IPS-NIHi7 (cell line): ENCODE data around the gene ARHGEF12.

ENCODE experiments used
- DNase-seq: peaks from one replicate; pipeline ENCODE4 v3.0.0; 2012; ENCODE audit warnings: mixed read lengths; ENCODE audit errors: extremely low spot score

Gene ARHGEF12

DNA sequence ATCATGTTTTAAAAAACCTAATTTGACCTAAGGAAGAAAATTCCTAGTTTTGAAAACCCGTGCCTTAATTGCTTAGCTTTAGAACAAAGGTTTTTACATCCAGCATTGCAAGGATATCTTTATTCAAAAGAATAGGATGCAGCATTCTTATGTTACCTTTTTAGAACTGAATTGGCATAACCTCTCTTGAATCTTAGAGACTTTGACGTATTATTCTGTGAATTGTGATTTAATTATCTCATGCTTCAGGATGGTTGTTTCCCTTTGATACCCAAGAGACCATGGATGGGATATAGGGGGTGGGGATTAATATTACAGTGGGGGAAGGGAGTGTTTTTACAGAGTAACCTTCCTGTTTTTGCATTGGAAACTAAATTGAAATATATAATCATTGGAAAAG lies 49.4 kb downstream of the ARHGEF12 start:
- DNase-seq, result no peak

DNA sequence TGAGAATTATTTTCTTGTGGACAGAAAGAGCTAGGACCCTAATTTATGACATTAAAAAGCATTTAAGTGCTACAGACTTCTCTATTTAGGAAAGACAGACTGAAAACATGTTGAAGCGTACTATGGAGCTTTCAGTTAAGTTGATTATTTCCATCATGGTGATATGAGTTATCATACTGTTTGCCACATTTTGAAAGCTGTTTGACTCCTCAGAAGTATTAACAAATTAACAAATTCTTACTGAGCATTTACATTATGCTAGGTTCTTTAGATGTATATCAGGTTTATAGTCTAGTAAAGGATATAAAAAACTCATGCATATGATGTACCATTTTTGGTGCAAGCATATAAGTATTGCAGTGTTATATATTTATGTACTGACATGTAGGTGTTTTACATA lies 50.1 kb downstream of the ARHGEF12 start:
- DNase-seq, result no peak

DNA sequence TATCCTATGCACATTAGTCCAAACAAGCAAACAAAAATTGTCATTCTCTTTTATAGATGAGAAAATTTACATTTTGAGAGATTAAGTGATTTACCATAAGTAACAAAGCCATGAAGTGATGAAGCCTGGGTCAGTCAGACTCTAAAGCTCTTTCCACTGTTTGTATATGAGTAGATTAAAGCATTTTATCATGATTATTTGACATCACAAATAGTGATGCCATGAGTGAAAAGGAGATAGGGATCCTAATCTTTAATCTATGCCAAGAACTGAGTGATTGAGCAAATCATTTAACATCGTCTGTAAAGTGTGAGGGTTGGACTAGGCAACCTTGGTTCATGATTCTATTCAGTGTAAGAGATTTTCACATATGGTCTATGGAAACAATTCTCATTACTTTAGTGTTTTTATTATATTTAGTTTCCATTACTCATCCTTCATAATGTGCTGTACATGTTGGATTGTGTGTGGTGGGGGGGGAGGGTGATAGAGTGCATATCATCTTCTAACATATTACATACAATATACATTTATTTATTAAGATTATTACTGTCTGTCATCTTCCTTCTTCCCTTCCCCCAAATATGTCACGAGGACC lies 50.7 kb downstream of the ARHGEF12 start:
- DNase-seq, result no peak

GRCh38 chr11:120388261-120388660 lies 52.0 kb downstream of the ARHGEF12 start:
- DNase-seq, result no peak

- DNase-seq, result no peak
Observed at GRCh38 chr11:120389693-120390584, 53.7 kb downstream of the ARHGEF12 start.

DNA sequence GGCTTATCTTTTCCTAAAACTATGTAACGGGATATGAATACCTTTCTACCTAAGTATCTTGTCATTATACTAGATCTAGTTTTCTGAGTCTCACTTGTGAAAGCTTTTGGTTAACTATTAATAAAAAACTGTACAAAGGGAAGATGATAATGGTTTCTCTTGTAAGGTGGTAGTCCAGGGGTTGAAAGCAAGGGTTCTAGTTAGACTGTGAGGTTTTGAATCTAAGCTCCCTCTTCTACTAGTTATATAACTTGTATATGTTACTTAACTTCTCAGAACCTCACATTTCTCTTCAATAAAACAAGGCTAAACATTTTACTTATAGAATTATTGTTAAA lies 54.3 kb downstream of the ARHGEF12 start:
- DNase-seq, result no peak

- no peak for DNase-seq
Observed at GRCh38 chr11:120391292-120391691, 55.1 kb downstream of the ARHGEF12 start.

GRCh38 chr11:120391854-120392253 lies 55.6 kb downstream of the ARHGEF12 start:
- DNase-seq, result no peak

DNA sequence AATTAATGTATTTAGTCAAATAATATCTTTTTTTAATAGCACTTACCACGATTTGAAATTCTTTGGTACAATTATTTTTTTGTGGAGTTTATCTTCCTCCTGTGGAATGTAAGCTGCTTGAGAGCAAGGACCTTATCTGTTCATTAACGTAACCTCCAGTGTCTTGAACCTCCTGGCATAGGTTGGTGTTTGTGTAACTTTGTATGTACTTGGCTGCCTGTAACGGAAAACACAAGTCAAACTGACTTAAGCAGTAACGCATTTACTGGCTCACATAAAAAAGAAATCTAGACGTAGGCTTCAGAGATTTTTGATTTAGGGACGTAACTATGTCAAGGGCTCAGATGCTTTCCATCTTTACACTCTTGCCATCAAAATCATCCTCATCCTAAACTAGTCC lies 56.1 kb downstream of the ARHGEF12 start:
- DNase-seq, result no peak

GRCh38 chr11:120392793-120393192 lies 56.6 kb downstream of the ARHGEF12 start:
- DNase-seq, result no peak

- no peak for DNase-seq
Observed at GRCh38 chr11:120394119-120394518, 57.9 kb downstream of the ARHGEF12 start.

DNA sequence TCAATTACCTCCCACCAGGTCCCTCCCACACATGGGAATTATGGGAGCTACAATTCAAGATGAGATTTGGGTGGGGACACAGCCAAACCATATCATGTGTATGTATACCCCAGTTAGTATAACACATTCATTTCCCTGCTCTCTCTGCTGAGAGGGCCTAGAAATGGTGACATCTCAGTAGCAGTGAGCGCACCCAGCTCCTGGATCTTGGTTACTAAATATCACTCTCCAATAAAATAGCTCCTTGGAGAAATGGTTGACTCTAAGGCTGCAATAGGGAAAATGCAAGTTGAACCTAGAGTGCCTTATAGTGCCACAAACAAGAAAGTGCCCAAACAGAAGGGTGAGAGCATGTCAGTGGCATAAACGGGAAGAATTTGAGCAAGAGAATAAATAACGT lies 59.6 kb downstream of the ARHGEF12 start:
- no peak for DNase-seq

DNA sequence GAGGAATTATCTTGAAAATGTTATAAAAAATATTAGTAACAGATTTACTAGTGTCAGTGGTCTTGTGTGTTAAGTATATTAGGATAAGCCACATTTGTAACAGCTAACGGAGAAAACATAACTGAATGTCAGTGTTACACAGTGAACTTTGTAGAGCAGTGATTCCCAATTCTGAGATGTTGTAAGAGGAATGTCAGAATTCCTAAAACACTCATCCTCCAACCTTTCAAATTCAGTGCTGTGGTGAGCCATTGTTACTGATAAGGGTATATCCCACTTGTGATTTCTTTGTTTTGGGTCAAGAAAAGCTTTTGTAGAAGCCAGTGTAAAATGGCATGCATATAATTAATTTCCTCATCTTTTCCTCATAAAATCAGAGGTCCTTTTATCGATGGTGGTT lies 61.9 kb downstream of the ARHGEF12 start:
- no peak for DNase-seq

GRCh38 chr11:120399307-120399706 lies 63.1 kb downstream of the ARHGEF12 start:
- no peak for DNase-seq

- DNase-seq, result peak; percentile 10
Observed at GRCh38 chr11:120400564-120401364, 64.6 kb downstream of the ARHGEF12 start.

DNA sequence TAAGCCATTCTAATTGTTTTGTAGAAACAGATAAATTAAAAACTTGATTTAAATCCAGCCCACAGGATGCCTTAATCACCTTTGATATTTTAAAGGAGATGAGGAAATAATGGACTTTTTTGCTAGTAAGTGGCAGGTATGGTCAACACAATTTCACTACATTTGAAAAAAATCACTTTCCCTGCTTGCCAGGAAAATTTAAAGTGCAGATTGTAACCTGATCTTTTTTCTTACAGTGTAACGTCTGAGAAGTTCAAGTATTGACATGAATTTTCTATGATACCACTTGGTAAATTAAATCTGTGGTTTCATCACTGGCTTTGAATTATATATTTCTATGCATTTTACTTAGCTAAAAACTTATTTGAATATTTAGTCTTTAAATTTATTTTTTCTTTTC lies 65.3 kb downstream of the ARHGEF12 start:
- DNase-seq, result no peak

DNA sequence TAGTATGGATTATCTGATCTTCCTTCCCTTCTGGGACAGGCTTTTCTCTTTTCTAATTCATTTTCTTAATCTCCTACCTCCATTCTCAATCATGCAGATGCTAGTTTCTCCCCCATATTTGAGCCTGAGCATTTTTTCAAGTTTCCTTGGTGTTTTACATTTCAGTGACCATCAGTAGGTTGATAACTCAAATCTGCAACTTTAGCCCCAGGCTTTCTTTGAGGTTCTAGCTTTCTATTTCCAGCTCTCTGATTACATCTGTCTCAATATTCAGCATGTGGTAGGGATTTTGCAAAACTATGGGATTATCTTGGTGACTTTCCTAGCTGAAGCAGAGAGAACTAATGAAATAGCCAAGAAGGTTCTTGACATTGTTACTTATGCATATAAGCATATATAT lies 67.8 kb downstream of the ARHGEF12 start:
- DNase-seq, result no peak

GRCh38 chr11:120404495-120404894 lies 68.3 kb downstream of the ARHGEF12 start:
- DNase-seq, result peak; percentile 22

DNA sequence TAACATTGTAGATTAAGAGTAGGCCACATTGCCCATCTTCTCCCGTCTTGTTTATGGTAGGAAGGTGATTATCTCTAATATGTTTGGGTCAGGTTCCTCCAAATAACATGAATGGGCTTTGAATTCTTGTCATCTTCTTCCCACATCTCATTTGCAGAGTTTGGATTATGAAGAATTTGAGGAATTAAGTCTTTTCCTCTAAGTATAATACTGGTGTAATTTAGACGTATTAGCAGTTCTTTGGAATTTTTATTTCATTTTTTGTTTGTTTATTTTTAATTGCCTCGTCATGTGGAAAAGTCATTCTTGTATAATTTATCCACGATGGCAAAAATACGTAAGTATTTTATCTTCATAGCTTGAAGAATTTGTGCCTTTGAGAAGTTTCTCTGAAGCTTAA lies 73.4 kb downstream of the ARHGEF12 start:
- no peak for DNase-seq

DNA sequence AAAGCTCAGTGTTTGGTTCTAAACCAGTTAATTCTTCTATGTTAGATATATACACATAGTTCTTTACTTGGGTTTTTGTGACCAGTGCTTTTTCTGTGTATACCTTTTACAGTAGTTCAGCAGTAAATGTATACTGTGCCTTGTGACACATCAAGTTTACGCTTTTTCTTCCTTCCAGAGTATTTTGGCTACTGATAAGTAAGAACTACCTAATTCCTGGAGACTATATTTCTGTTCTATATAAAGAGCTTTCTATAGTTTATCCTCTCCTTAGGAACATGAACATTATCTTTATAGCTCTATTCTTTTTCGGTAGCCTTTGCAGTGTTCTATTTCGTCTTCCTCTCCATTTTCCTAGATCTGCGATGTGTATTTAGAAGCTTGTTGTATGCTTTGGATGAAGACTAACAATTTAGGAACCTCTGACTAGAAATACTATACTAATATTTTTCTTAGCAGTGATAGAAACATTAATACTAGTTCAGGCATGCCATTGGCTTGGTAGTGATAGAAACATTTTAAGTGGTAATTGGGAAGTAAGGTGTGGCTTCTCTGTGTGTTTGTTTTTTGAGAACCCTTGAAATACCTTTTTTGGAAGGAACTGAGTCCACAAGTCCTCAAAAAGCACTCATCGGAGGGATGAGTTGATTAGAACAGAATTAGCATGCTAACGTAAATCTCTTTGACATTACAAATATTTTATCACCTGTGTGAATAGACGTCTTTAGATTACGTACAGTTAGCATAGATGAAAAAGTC lies 74.6 kb downstream of the ARHGEF12 start:
- DNase-seq, result no peak

DNA sequence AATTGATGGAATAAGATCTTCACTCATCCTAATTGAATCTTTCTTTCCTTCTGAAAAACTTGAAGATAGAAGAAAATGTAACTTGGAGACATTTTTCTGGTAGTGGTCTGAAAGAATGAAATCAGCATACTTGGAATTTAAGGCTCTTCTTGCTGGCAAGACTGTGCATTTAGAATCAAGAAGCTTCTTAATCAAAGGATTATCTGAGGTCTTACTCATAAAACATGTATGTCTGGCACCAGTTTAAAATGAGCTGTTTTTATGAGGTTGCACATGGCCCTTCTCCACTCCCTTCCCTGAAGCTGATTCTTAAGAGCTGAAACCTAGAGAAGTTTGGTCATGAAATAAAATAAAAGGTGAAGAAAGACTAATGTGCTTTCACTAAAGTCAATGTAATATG lies 77.3 kb downstream of the ARHGEF12 start:
- no peak for DNase-seq

- no peak for DNase-seq
Observed at GRCh38 chr11:120420572-120420971, 84.4 kb downstream of the ARHGEF12 start.
